RKO (cell line): Measurements from ENCODE around the gene MCTP1.

Source experiments
- DNase-seq: peaks from one replicate; pipeline ENCODE4 v3.0.0-alpha.2; 2016; ENCODE audit warnings: low spot score

MCTP1 gene

DNA sequence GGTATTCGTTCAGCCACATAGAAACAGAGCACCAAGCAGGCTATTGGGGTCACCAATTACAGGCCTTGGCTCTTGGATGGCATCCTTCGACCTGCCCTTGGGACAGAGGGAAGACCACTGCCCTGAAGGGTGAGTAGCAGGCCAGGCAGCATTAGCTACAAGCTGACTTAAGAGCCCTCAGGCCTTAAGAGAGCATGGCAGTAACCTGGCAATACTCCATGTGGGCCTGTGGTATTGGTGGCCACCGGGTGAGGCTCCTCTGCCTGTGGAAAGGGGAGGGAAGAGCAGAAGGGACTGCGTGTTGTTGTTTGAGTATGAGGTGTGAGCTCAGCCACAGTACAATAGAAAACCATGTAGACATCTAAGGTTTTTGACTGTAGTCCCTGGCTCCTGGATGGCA lies 170.6 kb downstream of the MCTP1 start:
- DNase-seq = no peak

DNA sequence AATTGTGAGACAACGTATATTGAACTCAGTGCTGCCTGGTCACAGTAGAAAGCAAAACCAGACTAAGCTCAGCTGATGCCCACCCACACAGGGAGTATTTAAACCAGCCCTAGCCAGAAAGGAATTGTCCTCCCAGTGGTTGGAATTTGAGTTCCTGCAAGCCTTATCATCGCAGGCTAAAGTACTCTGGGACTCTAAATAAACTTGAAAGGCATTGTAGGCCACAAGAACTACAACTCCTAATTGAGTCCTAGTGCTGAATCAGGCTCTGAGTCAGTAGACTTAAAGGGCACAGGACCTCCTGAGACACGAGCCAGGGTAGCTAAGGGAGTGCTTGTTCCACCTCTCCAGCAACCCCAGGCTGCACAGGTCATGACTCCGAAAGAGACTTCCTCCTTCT lies 171.4 kb downstream of the MCTP1 start:
- peak; percentile 31 for DNase-seq

DNA sequence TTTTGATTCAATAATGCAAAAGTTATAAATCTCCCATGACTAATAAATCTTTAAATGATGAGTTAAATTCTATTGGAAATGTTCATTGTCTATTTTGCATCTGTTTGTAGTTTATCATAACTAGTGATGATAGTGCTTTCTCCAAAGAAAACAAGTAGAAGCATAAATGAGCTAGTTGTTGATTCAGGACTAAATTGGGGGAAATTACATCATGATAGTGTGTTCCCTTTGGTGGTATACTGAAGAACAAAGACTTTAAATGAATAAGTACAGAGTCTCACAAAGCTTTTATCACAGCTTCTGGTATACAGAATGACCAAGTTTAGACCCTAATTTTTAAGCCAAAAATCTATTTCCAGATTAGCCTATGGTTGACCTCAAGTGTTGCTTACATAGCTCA lies 173.8 kb downstream of the MCTP1 start:
- DNase-seq = no peak

DNA sequence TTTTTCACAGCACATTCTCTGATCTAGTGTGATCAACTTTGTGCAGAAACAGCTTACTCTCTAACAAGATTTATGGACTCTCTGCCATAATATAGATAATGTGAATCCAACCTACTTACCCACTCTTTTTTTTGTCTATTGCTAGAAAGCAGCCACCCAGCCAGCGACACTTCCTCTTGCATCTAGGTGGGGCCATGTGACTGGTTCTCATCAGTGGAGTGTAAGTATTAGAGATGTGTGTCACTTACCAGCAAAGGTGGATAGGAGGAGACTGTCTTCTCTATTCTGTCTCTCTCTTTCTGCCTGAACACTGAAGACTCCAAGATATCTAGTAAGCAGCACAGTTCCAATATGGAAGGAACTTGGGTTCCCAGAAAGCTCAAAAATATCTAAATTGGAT lies 174.8 kb downstream of the MCTP1 start:
- no peak for DNase-seq

DNA sequence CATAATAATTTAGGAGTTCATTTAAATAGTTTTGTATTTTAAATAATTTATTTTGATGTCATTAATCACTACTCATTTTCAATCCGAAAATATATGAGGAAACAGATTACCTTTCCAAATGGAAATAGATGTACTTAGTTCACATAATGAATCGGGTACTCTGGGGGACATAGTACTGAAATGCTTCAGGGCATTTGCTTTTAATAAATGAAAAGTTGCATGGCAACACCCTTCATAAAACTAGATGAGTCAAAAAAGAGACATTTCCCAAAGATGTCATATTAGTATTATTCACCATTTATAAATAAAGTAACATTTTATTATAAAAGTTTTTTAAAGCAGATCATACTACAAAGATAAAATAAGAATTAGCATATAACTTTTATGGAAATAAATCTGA lies 177.8 kb downstream of the MCTP1 start:
- DNase-seq = no peak

DNA sequence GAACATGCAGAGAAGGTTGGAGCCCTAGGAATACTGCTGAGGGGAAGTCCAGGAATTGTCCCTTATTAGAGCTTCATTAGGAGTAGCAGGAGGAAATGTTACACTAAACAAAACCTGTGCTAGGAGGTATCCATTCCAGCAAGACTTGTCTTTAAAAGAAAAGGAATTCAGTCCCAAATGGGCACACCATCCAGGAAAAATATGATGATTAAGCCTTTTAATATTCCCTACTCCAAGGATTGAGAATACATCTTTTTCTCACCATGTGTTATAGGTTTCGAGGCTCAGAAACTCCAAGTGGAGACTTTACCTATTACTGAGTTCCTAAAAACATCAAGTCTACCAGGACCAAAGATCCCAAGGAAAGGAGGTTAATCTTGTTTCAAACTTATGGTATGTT lies 179.3 kb downstream of the MCTP1 start:
- no peak for DNase-seq

DNA sequence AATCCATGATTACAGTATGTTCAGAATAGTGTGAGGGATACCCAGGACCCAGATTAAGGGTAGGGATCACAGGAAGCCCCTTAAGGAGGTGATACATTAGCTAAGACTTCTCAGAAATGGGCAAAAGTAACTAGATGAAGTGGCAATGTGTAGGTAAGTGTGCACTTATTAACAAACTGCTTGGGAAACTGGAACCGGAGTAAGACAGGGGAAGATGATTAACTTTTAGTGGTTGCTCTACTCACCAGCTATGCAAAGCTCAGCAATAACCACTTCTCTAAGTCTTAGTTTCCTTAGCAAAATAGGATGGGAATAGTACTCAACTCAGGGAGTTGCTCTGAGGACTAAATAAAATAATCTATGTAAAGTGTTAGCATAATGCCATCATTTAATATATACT lies 182.2 kb downstream of the MCTP1 start:
- no peak for DNase-seq

DNA sequence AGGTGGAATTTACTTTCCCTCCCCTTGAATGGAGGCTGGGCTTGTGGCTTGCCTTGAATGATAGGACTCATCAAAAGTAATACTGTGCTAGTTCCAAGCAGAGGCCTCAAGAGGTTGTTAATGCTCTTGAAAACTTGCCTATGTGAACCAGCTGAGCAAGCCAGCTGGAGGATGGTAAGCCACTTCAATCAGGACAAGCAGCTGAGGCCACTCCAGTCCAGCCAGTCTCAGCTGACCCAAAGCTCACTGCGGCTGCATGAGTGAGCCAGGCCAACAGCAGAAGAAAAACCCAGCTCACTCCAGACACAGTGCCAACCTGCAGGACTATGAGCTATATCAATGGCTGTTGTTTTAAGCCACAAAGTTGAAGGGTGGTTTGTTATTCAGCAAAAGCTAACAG lies 182.8 kb downstream of the MCTP1 start:
- DNase-seq = no peak

DNA sequence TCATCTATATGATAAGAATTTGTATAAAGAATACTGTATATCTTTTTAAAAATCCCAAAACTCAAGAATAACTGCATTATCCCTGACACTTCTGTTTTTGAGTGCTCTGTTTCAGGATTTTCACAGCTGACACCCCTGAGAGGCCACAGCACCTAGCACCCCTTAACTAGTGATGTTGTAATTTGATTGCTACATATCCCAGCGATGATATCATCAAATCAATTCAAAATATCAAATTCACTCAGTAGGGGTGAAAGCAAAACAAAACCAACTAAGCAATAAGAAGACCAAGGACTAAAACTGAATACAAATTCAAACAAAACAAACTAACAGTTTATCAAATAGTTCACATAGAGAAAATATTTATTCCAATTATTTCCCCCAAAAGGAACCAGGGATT lies 184.3 kb downstream of the MCTP1 start:
- no peak for DNase-seq

DNA sequence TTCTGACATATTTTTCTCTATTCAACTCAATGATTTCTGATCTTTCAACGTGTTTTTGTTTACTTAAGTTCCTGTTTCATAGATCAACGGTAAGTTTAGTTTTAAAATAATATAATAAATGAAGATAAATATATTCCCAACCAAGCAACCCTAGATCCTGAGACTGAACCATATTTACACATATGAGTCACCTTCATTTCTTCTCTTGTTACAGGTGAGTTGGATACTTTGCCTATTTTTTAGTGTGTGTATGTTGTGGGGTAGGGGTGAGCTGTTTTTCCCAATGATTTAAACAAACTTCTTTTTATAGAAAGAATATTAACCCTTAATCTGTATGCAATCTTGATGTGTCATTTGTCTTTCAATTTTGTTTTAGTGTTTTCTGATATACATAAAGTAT lies 186.9 kb downstream of the MCTP1 start:
- no peak for DNase-seq

DNA sequence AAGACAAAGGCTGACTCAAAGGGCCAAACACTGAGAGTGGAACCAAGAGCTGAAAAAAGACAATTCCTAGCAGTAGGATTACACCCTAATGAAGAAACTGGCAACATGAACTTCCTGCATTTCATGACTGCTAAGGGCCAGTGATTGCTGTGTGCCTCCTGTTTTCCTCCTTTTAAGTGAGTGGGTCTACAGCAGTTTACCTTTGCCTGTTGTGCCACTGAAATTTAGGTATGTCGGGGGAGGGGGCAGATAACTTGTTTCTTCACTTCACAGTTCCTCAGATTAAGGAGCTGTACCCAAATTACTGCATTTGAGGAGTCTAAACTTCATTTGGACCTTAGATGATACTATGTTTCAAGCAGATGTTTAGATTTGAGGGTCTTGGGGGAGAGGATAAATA lies 191.7 kb downstream of the MCTP1 start:
- DNase-seq = no peak

DNA sequence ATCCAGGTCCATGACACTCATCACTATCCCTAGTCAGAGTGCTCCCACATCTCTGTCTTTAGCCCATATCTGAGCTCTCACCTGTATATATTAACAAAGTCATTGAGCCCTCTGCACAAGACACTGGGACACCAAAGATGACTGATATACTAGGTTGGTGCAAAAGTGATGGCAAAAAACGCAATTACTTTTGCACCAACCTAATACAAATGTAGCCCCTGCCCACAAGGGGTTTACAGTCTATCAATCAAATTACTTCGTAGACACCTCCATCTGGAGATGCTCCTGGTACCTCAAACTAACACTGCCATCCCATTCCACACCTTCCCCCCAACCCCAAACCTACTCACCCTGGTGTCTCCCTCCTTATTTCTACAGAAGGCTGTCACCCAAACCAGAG lies 194.1 kb downstream of the MCTP1 start:
- DNase-seq = no peak

DNA sequence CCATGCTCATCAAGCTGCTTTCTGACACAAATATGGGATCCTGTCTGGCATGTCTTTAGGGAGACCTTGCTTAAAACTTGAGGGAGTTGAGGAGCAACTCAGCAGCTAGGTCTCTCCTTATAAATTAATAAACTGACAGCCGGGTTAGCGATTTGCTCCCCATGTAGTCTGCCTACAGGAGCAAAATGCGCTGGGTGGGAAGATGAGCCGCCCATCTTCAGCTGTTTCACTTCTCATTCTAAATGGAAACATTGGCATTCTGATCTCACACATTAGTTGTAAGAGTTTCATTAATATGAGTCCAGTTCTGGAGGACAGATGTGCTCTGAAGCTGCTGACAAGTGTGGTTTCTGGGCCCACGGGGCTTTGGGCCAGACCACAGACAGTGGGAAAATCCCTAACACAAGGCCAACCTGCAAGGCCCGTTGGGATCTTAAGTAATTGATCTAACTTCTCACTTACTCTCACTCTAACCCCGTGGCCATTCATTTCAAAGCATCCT lies 197.0 kb downstream of the MCTP1 start:
- DNase-seq = no peak

DNA sequence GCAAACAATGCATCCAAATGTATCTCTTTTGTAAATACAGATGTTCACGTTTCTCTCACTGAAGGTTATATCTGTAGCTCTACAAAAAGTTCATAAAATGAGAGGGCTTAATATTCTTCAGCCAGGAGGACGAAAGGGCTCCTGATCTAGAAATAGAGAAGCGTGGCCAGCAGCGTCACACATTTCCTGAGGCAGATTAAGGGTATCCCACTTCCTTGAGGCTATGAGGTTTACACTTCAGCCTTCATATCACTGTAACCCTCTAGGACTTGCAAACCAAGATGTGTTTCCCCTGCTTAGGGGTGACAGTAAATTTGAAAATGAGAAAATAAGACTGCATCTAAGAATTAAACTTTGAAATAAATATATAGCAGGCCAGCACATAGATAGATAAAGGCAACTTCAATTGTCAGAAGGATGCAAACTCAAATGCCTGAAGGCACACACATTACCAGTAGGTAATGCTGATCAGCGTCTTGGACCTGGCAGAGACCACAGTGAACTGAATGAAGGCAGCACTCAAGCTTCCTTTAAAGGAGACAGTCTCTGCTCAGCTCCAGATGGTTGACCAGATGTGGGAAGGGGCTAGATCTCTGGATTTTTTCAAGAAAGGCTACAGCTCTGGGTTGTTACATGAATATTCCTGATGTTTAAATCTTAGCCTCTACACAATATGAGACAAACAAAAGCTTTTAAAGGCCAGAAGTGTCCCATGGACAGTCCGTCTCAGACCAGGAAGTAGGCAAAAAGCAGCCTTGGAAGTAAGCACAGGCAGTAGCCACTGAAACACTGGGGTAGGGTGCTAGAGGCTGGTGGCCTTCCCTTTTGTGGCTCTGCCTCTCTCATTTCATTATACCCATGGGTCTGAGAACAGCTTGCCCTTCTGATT lies 197.7 kb downstream of the MCTP1 start:
- no peak for DNase-seq

DNA sequence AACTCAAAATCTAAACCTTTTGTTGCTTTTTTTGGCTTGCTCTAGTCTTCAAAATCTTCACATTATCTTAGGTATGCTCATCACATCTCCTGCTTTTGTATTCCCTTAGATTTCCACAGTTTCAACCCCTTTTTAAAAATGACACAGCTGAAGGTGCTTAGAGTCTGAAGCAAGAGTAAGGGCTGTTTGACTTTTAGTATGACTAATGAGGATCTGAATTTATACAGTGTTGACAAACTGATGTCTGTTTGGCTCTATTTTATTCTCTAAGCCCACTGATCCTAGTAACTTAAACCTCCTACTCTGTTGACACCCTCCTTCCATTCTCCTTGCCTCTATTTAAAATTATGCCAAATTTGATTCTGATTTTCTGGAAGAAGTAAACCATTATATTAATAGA lies 200.1 kb downstream of the MCTP1 start:
- DNase-seq = no peak

DNA sequence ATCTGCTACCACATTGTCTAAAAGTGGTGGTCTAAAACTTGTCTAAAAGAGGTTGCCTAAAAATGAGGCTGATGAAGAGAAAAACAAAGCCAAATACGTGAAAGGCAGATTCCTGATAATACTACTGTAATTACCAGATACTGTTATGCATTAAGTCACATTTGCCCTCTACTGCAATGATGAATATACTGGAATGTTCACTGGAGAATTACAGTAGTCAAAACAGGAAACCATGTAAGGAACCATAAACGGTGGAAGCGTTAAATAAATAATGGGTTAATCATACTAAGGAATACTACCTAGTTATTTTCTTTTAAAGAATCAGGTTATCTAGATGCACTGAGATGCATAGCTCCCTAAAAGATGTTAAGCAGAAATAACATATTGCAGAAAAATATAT lies 201.3 kb downstream of the MCTP1 start:
- no peak for DNase-seq

DNA sequence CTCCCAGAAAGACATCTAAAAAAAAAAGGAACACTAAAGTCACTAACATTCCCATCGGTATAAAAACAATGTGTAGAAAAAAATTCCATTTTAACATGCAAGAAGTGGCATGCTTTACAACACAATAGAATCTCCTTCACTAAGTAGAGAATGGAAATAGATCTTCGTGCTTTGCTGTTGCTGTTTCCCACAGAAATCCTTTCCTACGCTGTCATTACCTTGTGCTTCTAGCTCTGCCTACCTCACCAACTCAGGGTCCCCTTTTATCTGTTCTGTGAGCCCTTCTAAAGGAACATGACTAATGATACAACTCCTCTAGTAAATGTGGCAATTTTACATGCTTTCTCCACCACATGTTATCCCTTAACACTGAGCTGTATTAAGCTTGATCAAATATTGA lies 202.9 kb downstream of the MCTP1 start:
- peak; percentile 66 for DNase-seq

DNA sequence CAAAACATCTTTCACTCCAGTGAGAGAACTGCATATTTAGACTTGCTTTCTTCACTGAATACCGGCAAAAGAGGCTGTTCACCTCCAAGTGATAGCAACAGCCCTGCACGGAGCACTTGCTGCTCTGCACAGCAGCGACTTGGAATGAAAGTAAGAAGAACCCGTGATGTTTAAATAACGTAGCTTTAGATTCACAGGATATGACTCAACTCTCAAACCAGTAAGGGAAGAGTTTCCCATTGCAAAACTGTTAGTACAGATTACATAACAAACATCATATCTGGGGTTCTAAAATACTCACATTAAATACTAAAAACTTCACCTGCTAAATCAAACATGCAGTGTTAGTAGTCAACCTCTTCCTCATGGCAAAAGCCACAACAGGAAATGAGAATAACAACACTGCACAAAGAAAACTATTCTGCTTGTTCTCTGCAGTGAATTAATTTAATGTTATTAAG lies 203.4 kb downstream of the MCTP1 start:
- DNase-seq = peak; percentile 99

DNA sequence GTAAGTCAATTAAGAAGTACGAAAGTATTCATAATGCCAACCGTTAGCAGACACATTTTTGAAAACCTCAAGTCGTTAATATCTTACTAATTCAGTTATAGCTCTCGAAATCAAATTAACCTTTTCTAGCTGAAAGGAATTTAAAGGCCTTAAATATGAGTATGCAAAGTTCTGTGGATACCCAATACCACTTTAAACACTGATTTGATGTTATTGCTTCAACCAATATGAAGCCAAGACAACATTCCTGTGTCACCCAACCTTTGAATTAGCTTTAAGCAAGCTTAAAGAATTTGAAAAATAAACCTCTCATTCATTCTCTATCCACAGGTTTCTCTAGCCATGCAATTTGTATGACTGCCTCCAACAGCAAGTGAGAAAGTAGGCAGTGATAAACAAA lies 204.5 kb downstream of the MCTP1 start:
- peak; percentile 55 for DNase-seq

DNA sequence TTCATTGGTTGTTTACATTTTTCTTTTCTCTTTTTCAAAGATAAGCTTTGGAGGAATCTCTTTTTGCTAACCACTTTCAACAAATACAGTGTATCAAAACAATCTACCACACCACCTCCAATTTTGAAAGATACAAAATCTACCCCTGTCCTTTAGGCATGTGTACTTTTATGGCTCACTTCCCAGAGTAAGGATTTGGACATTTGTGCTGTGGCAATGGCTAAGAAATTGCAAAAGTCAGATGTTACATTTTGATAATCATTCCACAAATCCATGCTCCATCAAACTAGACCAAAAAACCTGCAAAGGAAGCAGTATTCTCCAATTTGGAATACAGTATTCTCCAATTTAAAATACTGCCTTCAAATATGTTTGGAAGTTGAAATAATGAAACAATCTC lies 204.9 kb downstream of the MCTP1 start:
- DNase-seq = peak; percentile 47

DNA sequence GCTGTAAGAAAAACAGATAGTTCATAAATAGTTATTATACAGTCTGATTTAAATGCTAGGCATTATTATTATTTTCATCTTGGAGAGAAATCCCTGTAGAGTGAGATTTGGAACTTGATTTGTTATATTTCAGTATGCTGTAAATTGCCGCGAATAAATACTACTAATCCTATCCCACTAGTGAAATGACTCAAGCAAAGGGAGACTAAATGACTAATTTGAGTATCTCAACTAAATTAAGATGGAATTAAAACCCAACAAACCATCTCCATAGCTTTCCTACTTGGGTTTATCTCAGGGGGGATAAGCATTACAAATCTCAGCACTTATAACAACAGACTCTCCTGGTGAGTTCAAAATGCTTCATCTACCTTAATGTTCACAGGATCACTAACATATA lies 206.0 kb downstream of the MCTP1 start:
- DNase-seq = peak; percentile 57

DNA sequence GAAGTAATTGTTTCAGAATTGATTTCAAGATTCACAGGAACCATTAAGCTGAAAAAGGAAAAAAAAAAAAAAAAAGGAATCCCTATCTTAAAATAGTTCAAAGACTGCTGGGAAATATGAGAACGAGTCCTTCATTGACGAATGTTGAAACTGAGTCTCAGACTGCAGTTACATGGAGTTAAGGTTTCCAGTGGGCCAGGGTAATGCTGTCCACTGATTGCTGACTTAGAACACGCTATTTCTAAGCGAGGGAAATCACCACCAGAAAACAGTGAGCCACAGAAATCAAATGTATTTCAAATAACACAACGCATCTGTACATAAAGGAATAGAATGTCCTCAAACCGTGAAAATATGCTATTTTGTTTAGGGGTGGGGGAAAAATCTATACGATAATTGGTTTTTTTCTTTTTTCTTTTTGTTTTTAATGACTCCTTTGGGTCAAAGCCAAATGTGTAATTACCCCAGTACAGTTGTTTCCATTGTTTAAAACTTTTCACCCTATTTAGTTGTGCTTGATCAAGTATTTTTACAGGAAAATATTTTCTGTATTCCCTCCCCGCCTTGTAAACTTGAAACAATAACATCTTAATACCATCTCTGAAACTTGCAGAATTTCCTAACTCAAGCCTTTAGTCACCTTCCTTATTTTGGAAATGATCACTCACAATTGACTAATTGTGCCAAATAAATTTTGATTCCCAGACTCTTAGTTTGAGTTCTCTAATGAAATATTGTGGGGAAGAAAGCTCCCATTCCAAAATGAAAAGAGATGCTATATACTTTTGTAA lies 208.3 kb downstream of the MCTP1 start:
- DNase-seq = no peak

DNA sequence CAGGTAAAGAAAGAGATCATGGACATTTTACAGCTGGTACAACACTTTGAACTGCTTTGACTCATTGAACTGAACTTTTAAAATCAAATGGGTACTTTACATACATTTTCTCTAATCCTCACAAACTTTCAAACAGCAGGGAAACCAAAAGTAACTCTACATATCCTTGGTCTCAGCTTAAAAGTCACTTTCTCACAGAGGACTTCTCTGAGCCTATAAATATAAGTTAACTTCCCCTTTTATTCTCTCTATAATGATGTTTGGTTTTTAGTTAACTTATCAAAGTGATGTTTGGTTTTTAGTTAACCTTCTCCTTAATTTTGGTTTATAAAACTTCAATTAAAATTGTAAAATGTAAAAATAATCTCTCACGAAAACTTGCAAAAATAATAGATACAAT lies 209.8 kb downstream of the MCTP1 start:
- DNase-seq = no peak
